ENCODE measurements around the gene MTERF4.

- no peak for TF ChIP-seq CTCF (IDR thresholded peaks at IDR 0.05; ENCODE audit: insufficient read depth, low read length)
- no peak for TF ChIP-seq POLR2AphosphoS5 (IDR thresholded peaks at IDR 0.05; ENCODE audit: low read depth)
Measured at GRCh38 chr2:241125626-241126025, 23.5 kb upstream of the MTERF4 start.

Data from HL-60 (cell line).